ENCODE data around the gene ARHGAP29. TPM values are rescaled to one million over a fixed set of nuclear protein-coding genes. Genes with fewer than 3 reads are reported as not detected.

ARHGAP29 gene
- total and polyA plus RNA-seq, 10 of the 15 experiments (the other 5 are each of a cell fraction or from before 2014, with no cell fraction given), result under 0.01 to 0.43 (median 0.10) TPM; not detected in 4

DNA sequence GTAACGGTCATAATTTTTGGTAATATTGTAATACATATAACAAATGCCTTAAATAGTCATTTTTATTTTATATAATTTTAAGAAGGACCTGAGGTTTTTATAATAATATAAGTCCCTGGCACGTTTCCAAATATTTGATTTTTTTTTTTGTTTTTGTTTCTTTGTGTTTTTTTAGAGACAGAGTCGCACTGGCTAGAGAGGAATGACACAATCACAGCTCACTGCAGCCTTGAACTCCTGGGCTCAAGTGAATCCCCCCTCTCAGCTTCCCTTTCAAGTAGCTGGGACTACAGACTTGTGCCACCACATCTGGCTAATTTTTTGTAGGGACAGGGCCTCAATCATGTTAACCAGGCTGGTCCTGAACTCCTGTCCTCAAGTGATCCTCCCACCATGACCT lies 29.7 kb downstream of the ARHGAP29 start (continued):
- no peak for TF ChIP-seq MLLT1 (IDR thresholded peaks at IDR 0.05)
- TF ChIP-seq SREBF2 (IDR thresholded peaks at IDR 0.05; ENCODE audit: low read length), result no peak
- TF ChIP-seq HDAC6 (IDR thresholded peaks at IDR 0.05; ENCODE audit: unreplicated experiment), result no peak
- no peak for TF ChIP-seq RUNX3 (IDR thresholded peaks at IDR 0.05; ENCODE audit: low read length)
- no peak for TF ChIP-seq RELB (IDR thresholded peaks at IDR 0.05; ENCODE audit: low read depth)
- no peak for TF ChIP-seq PRDM15 (CRISPR knock-in tag; IDR thresholded peaks at IDR 0.05)

Data from GM12878 (cell line).